ENCODE data around the gene RGS8.

GRCh38 chr1:182698971-182699370 is 14.6 kb upstream of the RGS8 start:
- no peak for TF ChIP-seq CTCF (IDR thresholded peaks at IDR 0.05)
- no peak for TF ChIP-seq SIN3A (IDR thresholded peaks at IDR 0.05; ENCODE audit: borderline replicate concordance, insufficient read depth, low read depth, low read length)
- TF ChIP-seq POLR2AphosphoS5 (IDR thresholded peaks at IDR 0.05; ENCODE audit: low read depth, low read length) = no peak
